HCT116 (cell line): ENCODE data around the gene USP47. TPM values are rescaled to one million over a fixed set of nuclear protein-coding genes. Genes with fewer than 3 reads are reported as not detected.

Experiments
- ATAC-seq: fragments of 200-7000 bp; cut with Tn5 transposase; 2 replicates; pipeline ENCODE4 v1.9.1; 2020; ENCODE audit warnings: mild to moderate bottlenecking, moderate library complexity
- BruUV-seq: library from RNA; stranded (reverse); fragments of 400-500 nt; replicated peaks from 2 replicates; lab custom pipeline; 2021; lab: Mats Ljungman, UMichigan
- CTCF ChIA-PET: fragments of 300-600 bp; sonication (Branson Sonifier 250); formaldehyde crosslinking; loops from one replicate; lab custom pipeline; 2021; ENCODE audit warnings: antibody characterized with exemption; lab: Charles Lee
- POLR2A ChIA-PET: fragments of 300-600, 350-600 bp; sonication (Branson Sonifier 250); formaldehyde crosslinking; loops from one replicate; lab custom pipeline; 2021; ENCODE audit warnings: antibody characterized with exemption; lab: Charles Lee
- RAD21 ChIA-PET, 2 experiments: fragments of 300-600 bp; sonication (Branson Sonifier 250); formaldehyde crosslinking; loops; one replicate each; lab custom pipeline; 2023; ENCODE audit warnings: low total read pairs in 2 of 2; ENCODE audit not compliant: uncharacterized antibody in 2 of 2, unreplicated experiment in 2 of 2, low non-redundant PET in 1 of 2; lab: Charles Lee
- DNase-seq: peaks from one replicate; pipeline ENCODE4 v3.0.0-alpha.2; 2010; ENCODE audit warnings: low read depth, low spot score
- H2AFZ ChIP-seq: fragments of 200-600 bp; shearing (Covaris generic), sonication (generic); 2 replicates; pipeline ENCODE4 v1.6.1; 2017; ENCODE audit warnings: low read depth, mixed run types, mixed read lengths, antibody characterized with exemption, low read length; ENCODE audit not compliant: poor library complexity, severe bottlenecking
- H3K27ac ChIP-seq: 2 replicates; pipeline ENCODE4 v1.5.1; 2012; ENCODE audit warnings: low read depth, low read length
- H3K27me3 ChIP-seq: fragments of 200-600 bp; sonication (generic); 2 replicates; pipeline ENCODE4 v1.6.1; 2016; ENCODE audit warnings: mixed run types, low read length, mixed read lengths; ENCODE audit not compliant: insufficient read depth
- H3K36me3 ChIP-seq, 2 experiments: fragments of 200-500 bp in 1 of 2; fragments of 200-600 bp in 1 of 2; sonication (Bioruptor generic) in 1 of 2; sonication (generic) in 1 of 2; 2 replicates each; pipeline versions ENCODE4 v1.5.1 to v1.6.1; 2014 to 2016; ENCODE audit warnings: low read length in 2 of 2, inconsistent platforms in 1 of 2, mixed read lengths in 1 of 2, mixed run types in 1 of 2; ENCODE audit not compliant: insufficient read depth in 2 of 2, control insufficient read depth in 1 of 2
- H3K4me1 ChIP-seq, 2 experiments: fragments of 200-600 bp in 1 of 2; sonication (generic) in 1 of 2; 2 replicates each; pipeline versions ENCODE4 v1.5.1 to v1.6.1; 2012 to 2017; ENCODE audit warnings: low read length in 2 of 2, inconsistent platforms in 1 of 2, mild to moderate bottlenecking in 1 of 2, mixed read lengths in 1 of 2, mixed run types in 1 of 2, moderate library complexity in 1 of 2; ENCODE audit not compliant: insufficient read depth in 2 of 2, control insufficient read depth in 1 of 2
- H3K4me2 ChIP-seq: fragments of 200-600 bp; sonication (generic); 2 replicates; pipeline ENCODE4 v1.6.1; 2017; ENCODE audit warnings: mixed run types, low read length, mixed read lengths
- H3K4me3 ChIP-seq, 2 experiments: fragments of 200-600 bp in 1 of 2; sonication (generic) in 1 of 2; replicated peaks in 1 of 2; 2 replicates each; pipeline ENCODE4 v1.5.1; 2011 to 2016; ENCODE audit warnings: low read length in 2 of 2, control low read depth in 1 of 2, low read depth in 1 of 2, mild to moderate bottlenecking in 1 of 2, mixed read lengths in 1 of 2, mixed run types in 1 of 2
- H3K79me2 ChIP-seq: fragments of 200-600 bp; sonication (generic); 2 replicates; pipeline ENCODE4 v1.6.1; 2017; ENCODE audit warnings: mild to moderate bottlenecking, mixed run types, low read length, moderate library complexity, mixed read lengths; ENCODE audit not compliant: insufficient read depth
- H3K9ac ChIP-seq: fragments of 200-600 bp; sonication (generic); 2 replicates; pipeline ENCODE4 v1.6.1; 2016; ENCODE audit warnings: low read length, mixed read lengths
- H3K9me2 ChIP-seq: fragments of 200-600 bp; sonication (generic), shearing (Covaris generic); 2 replicates; pipeline ENCODE4 v1.6.1; 2017; ENCODE audit warnings: mixed run types, mild to moderate bottlenecking, moderate library complexity; ENCODE audit not compliant: insufficient read depth
- H3K9me3 ChIP-seq, 2 experiments: fragments of 200-500 bp in 1 of 2; fragments of 200-600 bp in 1 of 2; sonication (Bioruptor generic) in 1 of 2; sonication (generic) in 1 of 2; 2 replicates each; pipeline ENCODE4 v1.6.1; 2014 to 2017; ENCODE audit warnings: low read length in 2 of 2, mixed read lengths in 2 of 2, inconsistent platforms in 1 of 2, low read depth in 1 of 2, mild to moderate bottlenecking in 1 of 2, mixed run types in 1 of 2, moderate library complexity in 1 of 2; ENCODE audit not compliant: control insufficient read depth in 1 of 2, insufficient read depth in 1 of 2
- H4K20me1 ChIP-seq: fragments of 200-600 bp; sonication (generic), shearing (Covaris generic); 2 replicates; pipeline ENCODE4 v1.6.1; 2017; ENCODE audit warnings: mixed run types, mild to moderate bottlenecking, moderate library complexity; ENCODE audit not compliant: insufficient read depth
- EGR1 ChIP-seq: IDR thresholded peaks from 2 replicates; pipeline ENCODE4 v1.6.1; 2012; ENCODE audit warnings: low read depth
- ELF1 ChIP-seq: IDR thresholded peaks from 2 replicates; pipeline ENCODE4 v1.6.1; 2012; ENCODE audit warnings: low read depth, borderline replicate concordance
- EZH2 ChIP-seq: fragments of 200-600 bp; sonication (generic); IDR thresholded peaks from 2 replicates; pipeline ENCODE4 v1.6.1; 2017; ENCODE audit warnings: antibody characterized with exemption, mixed run types
- EZH2phosphoT487 ChIP-seq: fragments of 200-600 bp; IDR thresholded peaks from 2 replicates; pipeline ENCODE4 v1.6.1; 2018; ENCODE audit warnings: antibody characterized with exemption, borderline replicate concordance
- POLR2A ChIP-seq: IDR thresholded peaks from 2 replicates; pipeline ENCODE4 v1.7.0; 2011; ENCODE audit warnings: borderline replicate concordance; ENCODE audit not compliant: insufficient read depth, insufficient read length; ENCODE audit errors: extremely low read depth
- POLR2AphosphoS5 ChIP-seq: IDR thresholded peaks from 2 replicates; pipeline ENCODE4 v1.6.1; 2011; ENCODE audit warnings: mild to moderate bottlenecking, low read depth, low read length, moderate library complexity
- RAD21 ChIP-seq: IDR thresholded peaks from 2 replicates; pipeline ENCODE4 v1.6.1; 2012; ENCODE audit warnings: low read depth, mild to moderate bottlenecking
- TCF7L2 ChIP-seq: IDR thresholded peaks from 2 replicates; pipeline ENCODE4 v1.7.0; 2011; ENCODE audit warnings: borderline replicate concordance, inconsistent platforms; ENCODE audit not compliant: insufficient read depth, insufficient read length; ENCODE audit errors: extremely low read depth
- ZNF274 ChIP-seq: fragments of 200-500 bp; sonication (Bioruptor generic); IDR thresholded peaks from 2 replicates; pipeline ENCODE4 v1.6.1; 2014; ENCODE audit warnings: mild to moderate bottlenecking, low read depth, low read length, inconsistent platforms
- intact Hi-C: fragments of 100-400 bp; cut with micrococcal nuclease; formaldehyde crosslinking; loops from 2 replicates; pipeline ENCODE4 v1.10.0; 2022
- total RNA-seq: library from RNA; stranded (reverse); gene quantifications from one replicate; pipeline ENCODE4 v1.2.1, GENCODE V29; 2021; ENCODE audit not compliant: unreplicated experiment
- TF ChIP-seq, protein P1 (sequence below): IDR thresholded peaks from 2 replicates; pipeline ENCODE4 v1.6.1; 2012

The USP47 gene
- total RNA-seq, 1 experiment from 2014 or later, result 18.9 TPM

DNA sequence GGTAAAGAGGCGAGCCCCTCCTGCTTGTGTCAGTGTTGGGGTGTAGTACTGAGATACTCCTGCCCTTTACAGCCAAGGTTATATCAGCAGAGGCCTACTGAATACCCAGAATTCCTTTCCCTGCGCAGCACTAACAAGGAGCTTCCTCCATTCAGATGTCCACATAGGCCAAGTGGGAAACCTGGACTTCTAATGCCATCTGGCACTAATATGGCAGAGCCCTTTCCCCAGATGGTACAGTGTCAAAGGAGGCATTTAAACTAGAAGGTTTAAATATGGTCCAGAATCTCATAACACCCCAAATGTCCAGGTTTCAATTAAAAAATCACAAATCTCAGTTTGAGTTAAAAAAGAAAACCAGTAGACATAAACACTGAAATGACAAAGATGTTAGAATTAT lies 68.8 kb downstream of the USP47 start (continued):
- TF ChIP-seq POLR2A (no peak), TCF7L2 (no peak), RAD21 (no peak), EZH2 (no peak), POLR2AphosphoS5 (no peak), ELF1 (no peak)
- TF ChIP-seq, protein P1, sequence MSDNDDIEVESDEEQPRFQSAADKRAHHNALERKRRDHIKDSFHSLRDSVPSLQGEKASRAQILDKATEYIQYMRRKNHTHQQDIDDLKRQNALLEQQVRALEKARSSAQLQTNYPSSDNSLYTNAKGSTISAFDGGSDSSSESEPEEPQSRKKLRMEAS, result no peak

DNA sequence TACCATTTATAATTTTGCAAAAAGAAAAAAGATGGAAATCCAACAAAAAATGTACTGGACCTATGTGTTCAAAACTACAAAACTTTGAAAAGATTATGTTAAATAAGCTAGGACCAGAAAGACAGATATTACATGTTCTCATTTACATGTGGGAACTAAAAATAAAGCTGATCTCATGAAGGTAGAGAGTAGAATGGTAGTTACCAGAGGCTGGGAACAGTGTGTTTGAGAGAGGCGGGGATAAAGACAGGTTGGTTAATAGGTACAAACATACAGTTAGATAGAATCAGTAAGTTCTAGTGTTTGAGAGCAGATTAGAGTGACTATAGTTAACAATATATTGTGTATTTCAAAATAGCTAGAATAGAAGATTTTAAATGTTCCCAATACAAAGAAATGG lies 71.6 kb downstream of the USP47 start:
- Histone ChIP-seq H3K4me1 (peaks cover 3 to 6% of the 10 kb centered on the region in 2 experiments; a peak in 1 of 4 replicates), H4K20me1 (no peaks in the 10 kb centered on the region), H3K27ac (no peak overlapping the region), H3K27me3 (no peaks in the 10 kb centered on the region), H3K4me2 (no peak overlapping the region), H3K4me3 (no peak overlapping the region), H3K9me3 (no peaks in the 10 kb centered on the region), H3K36me3 (no peaks in the 10 kb centered on the region), H3K9me2 (no peaks in the 10 kb centered on the region), H3K79me2 (no peaks in the 10 kb centered on the region), H3K9ac (no peak overlapping the region), H2AFZ (no peak overlapping the region)
- ChIA-PET RAD21 (no interaction called here), POLR2A (no interaction called here), CTCF (no interaction called here)
- ATAC-seq (no peak), DNase-seq (no peak)
- intact Hi-C loops, result no loop called here
- TF ChIP-seq ZNF274 (no peak), EZH2phosphoT487 (no peak), EGR1 (no peak), ELF1 (no peak), TCF7L2 (no peak), POLR2AphosphoS5 (no peak)
- BruUV-seq, result no TSS peak
